ENCODE results near the gene GRID2. TPM values are rescaled to one million over a fixed set of nuclear protein-coding genes. Genes with fewer than 3 reads are reported as not detected.

GRID2 gene
- total RNA-seq, 1 experiment from 2014 or later = 2.2 TPM

GRCh38 chr4:93317057-93317456 is 1013.3 kb downstream of the GRID2 start:
- H3K4me2 ChIP-seq (ENCODE audit: low read length) = peak overlapping the region; percentile 32

GRCh38 chr4:93317561-93317960 is 1013.8 kb downstream of the GRID2 start:
- DNase-seq (peak; percentile 70), ATAC-seq (peak; percentile 94)
- no peak overlapping the region for H3K4me3 ChIP-seq (ENCODE audit: low read length)
- H3K9me2 ChIP-seq (replicated peaks; ENCODE audit: low read length) = no peaks in the 10 kb centered on the region
- no peak overlapping the region for H3K9ac ChIP-seq (ENCODE audit: low read length)
- H4K20me1 ChIP-seq (ENCODE audit: low read length) = no peaks in the 10 kb centered on the region
- H3K79me2 ChIP-seq (ENCODE audit: low read length) = no peaks in the 10 kb centered on the region
- TF ChIP-seq EZH2 (IDR thresholded peaks at IDR 0.05; ENCODE audit: low read length, unreplicated experiment) (no peak), EZH2phosphoT487 (IDR thresholded peaks at IDR 0.05; ENCODE audit: borderline replicate concordance, low read length) (no peak), CTCF (conservative IDR thresholded peaks at IDR 0.05; ENCODE audit: low read depth, low read length) (no peak)
- H3F3A ChIP-seq (ENCODE audit: low read length, unreplicated experiment) = no peaks in the 10 kb centered on the region
- peaks cover 21% of the 10 kb centered on the region; the same call in 1 of the 2 replicates for H3K4me1 ChIP-seq (ENCODE audit: insufficient read depth, low read length)
- no peaks in the 10 kb centered on the region for H3K9me3 ChIP-seq (ENCODE audit: low read length)
- intact Hi-C loops (cut with micrococcal nuclease) = loop anchor here (5.0 kb wide), 1 partner anchor 160 kb away; no protein-coding TSS in a partner anchor
- no peaks in the 10 kb centered on the region for H3K27me3 ChIP-seq (ENCODE audit: low read length)
- ChIA-PET POLR2A (ENCODE audit: unreplicated experiment) (no interaction called here), CTCF (no interaction called here)
- no TSS peak for BruUV-seq (replicated peaks)
- no peak overlapping the region for H2AFZ ChIP-seq (ENCODE audit: low read length)
- peak overlapping the region; percentile 32 for H3K4me2 ChIP-seq (ENCODE audit: low read length)
- no peak overlapping the region for H3K27ac ChIP-seq (ENCODE audit: low read length)
- H3K36me3 ChIP-seq (ENCODE audit: low read depth, low read length) = no peaks in the 10 kb centered on the region

More at GRCh38 chr4:93317057-93317456, 1013.3 kb downstream of the GRID2 start:
- H3F3A ChIP-seq (ENCODE audit: low read length, unreplicated experiment) = no peaks in the 10 kb centered on the region
- intact Hi-C loops (cut with micrococcal nuclease) = loop anchor here (5.0 kb wide), 1 partner anchor 160 kb away; no protein-coding TSS in a partner anchor
- BruUV-seq (replicated peaks) = no TSS peak
- H3K9ac ChIP-seq (ENCODE audit: low read length) = no peak overlapping the region
- no peak for TF ChIP-seq EZH2 (IDR thresholded peaks at IDR 0.05; ENCODE audit: low read length, unreplicated experiment)
- no peak for TF ChIP-seq EZH2phosphoT487 (IDR thresholded peaks at IDR 0.05; ENCODE audit: borderline replicate concordance, low read length)
- no peak for TF ChIP-seq CTCF (conservative IDR thresholded peaks at IDR 0.05; ENCODE audit: low read depth, low read length)
- no peak overlapping the region for H3K27ac ChIP-seq (ENCODE audit: low read length)
- no peaks in the 10 kb centered on the region for H3K36me3 ChIP-seq (ENCODE audit: low read depth, low read length)
- DNase-seq (no peak), ATAC-seq (no peak)
- no peak overlapping the region for H2AFZ ChIP-seq (ENCODE audit: low read length)
- no peaks in the 10 kb centered on the region for H3K27me3 ChIP-seq (ENCODE audit: low read length)
- H4K20me1 ChIP-seq (ENCODE audit: low read length) = no peaks in the 10 kb centered on the region
- no peaks in the 10 kb centered on the region for H3K9me2 ChIP-seq (replicated peaks; ENCODE audit: low read length)
- H3K4me3 ChIP-seq (ENCODE audit: low read length) = no peak overlapping the region
- no peaks in the 10 kb centered on the region for H3K79me2 ChIP-seq (ENCODE audit: low read length)
- no peaks in the 10 kb centered on the region for H3K9me3 ChIP-seq (ENCODE audit: low read length)
- ChIA-PET CTCF (no interaction called here), POLR2A (ENCODE audit: unreplicated experiment) (interaction anchor here (0.6 kb wide), 1 partner anchor 28 kb away, joined by 3 read pairs; no protein-coding TSS in a partner anchor)
- peaks cover 21% of the 10 kb centered on the region; the same call in 1 of the 2 replicates for H3K4me1 ChIP-seq (ENCODE audit: insufficient read depth, low read length)

GRCh38 chr4:93319041-93319440 is 1015.3 kb downstream of the GRID2 start:
- CTCF ChIA-PET = no interaction called here
- Histone ChIP-seq H2AFZ (ENCODE audit: low read length) (no peak overlapping the region), H3K4me2 (ENCODE audit: low read length) (0 out of 2 replicates have a peak overlapping the region, but pooled peaks have one; percentile 13)

More at GRCh38 chr4:93319041-93319440, 1015.3 kb downstream of the GRID2 start:
- TF ChIP-seq EZH2 (IDR thresholded peaks at IDR 0.05; ENCODE audit: low read length, unreplicated experiment) = no peak
- TF ChIP-seq CTCF (conservative IDR thresholded peaks at IDR 0.05; ENCODE audit: low read depth, low read length) = no peak
- no peak for TF ChIP-seq EZH2phosphoT487 (IDR thresholded peaks at IDR 0.05; ENCODE audit: borderline replicate concordance, low read length)
- Histone ChIP-seq H3K9ac (ENCODE audit: low read length) (no peak overlapping the region), H3K9me3 (ENCODE audit: low read length) (no peaks in the 10 kb centered on the region), H3K27me3 (ENCODE audit: low read length) (no peaks in the 10 kb centered on the region), H3K4me3 (ENCODE audit: low read length) (no peak overlapping the region), H3K36me3 (ENCODE audit: low read depth, low read length) (no peaks in the 10 kb centered on the region), H3K79me2 (ENCODE audit: low read length) (no peaks in the 10 kb centered on the region), H3K27ac (ENCODE audit: low read length) (no peak overlapping the region), H3K9me2 (replicated peaks; ENCODE audit: low read length) (no peaks in the 10 kb centered on the region), H3K4me1 (ENCODE audit: insufficient read depth, low read length) (peaks cover 17% of the 10 kb centered on the region; the same call in 1 of the 2 replicates), H3F3A (ENCODE audit: low read length, unreplicated experiment) (no peaks in the 10 kb centered on the region), H4K20me1 (ENCODE audit: low read length) (no peaks in the 10 kb centered on the region)
- ATAC-seq (no peak; the same call in 1 of the 2 replicates), DNase-seq (peak; percentile 27)
- intact Hi-C loops (cut with micrococcal nuclease) = loop anchor here (5.0 kb wide), 1 partner anchor 158 kb away; no protein-coding TSS in a partner anchor
- no TSS peak for BruUV-seq (replicated peaks)
- POLR2A ChIA-PET (ENCODE audit: unreplicated experiment) = no interaction called here
